Measurements from ENCODE around the gene HOXD1. TPM values are rescaled to one million over a fixed set of nuclear protein-coding genes. Genes with fewer than 3 reads are reported as not detected.

HOXD1 gene
- total RNA-seq, 1 experiment from 2014 or later: not detected

- Histone ChIP-seq H3K9ac (ENCODE audit: extremely low read depth, insufficient read length, low read length) (no peak overlapping the region), H3K18ac (ENCODE audit: insufficient read length, low read depth, low read length) (no peak overlapping the region), H2BK20ac (ENCODE audit: low read depth, low read length, poor library complexity, severe bottlenecking) (no peak overlapping the region), H2BK15ac (ENCODE audit: low read depth, low read length) (no peak overlapping the region), H3K27me3 (ENCODE audit: insufficient read depth, low read length) (peaks cover 100% of the 10 kb centered on the region), H3K4me1 (ENCODE audit: insufficient read depth, low read length) (no peaks in the 10 kb centered on the region), H3K23ac (ENCODE audit: insufficient read length, low read depth, low read length) (no peak overlapping the region), H2AFZ (ENCODE audit: low read length) (no peak overlapping the region), H2AK5ac (ENCODE audit: insufficient read length, low read length) (no peak overlapping the region), H2BK12ac (ENCODE audit: insufficient read length, low read depth, low read length) (no peak overlapping the region), H3K23me2 (ENCODE audit: insufficient read length, low read depth, low read length, poor library complexity, severe bottlenecking) (no peaks in the 10 kb centered on the region), H3K14ac (ENCODE audit: insufficient read depth, low read length) (no peak overlapping the region), H3K27ac (ENCODE audit: insufficient read length, low read depth, low read length) (no peak overlapping the region), H3K56ac (ENCODE audit: insufficient read length, low read depth, low read length) (no peak overlapping the region), H2BK5ac (ENCODE audit: insufficient read length, low read length) (no peak overlapping the region), H4K5ac (ENCODE audit: insufficient read length, low read depth, low read length) (no peak overlapping the region), H3K9me3 (ENCODE audit: control insufficient read depth, low read depth, low read length) (no peaks in the 10 kb centered on the region), H3K4ac (ENCODE audit: low read depth, low read length) (no peak overlapping the region), H3K4me2 (ENCODE audit: insufficient read depth, insufficient read length, low read length) (no peak overlapping the region), H4K8ac (replicated peaks; ENCODE audit: insufficient read length, low read depth, low read length) (no peak overlapping the region), H3T11ph (ENCODE audit: low read length) (no peak overlapping the region), H4K91ac (ENCODE audit: insufficient read length, low read depth, low read length) (no peak overlapping the region), H3K79me2 (ENCODE audit: insufficient read depth, low read length) (no peaks in the 10 kb centered on the region), H4K20me1 (ENCODE audit: control insufficient read depth, insufficient read depth, insufficient read length) (no peaks in the 10 kb centered on the region), H3K79me1 (ENCODE audit: insufficient read depth, low read depth, low read length, poor library complexity, severe bottlenecking) (no peaks in the 10 kb centered on the region), H2BK120ac (ENCODE audit: low read depth, low read length, poor library complexity, severe bottlenecking) (no peak overlapping the region)
- no peak for TF ChIP-seq CTCF (conservative IDR thresholded peaks at IDR 0.05)
- Mint-ChIP-seq H3K4me1 (peaks cover 35 to 47% of the 10 kb centered on the region in 2 experiments), H3K9me3 (peaks cover 3 to 18% of the 10 kb centered on the region in 2 experiments), H3K27ac (no peak overlapping the region; a peak in 1 of 7 replicates), H3K4me3 (no peak overlapping the region), H3K36me3 (ENCODE audit: insufficient read depth in 1 of 3, low read depth in 3 of 3) (peaks cover 0 to 6% (median 0%) of the 10 kb centered on the region in 3 experiments; a peak in 2 of 7 replicates), H3K27me3 (ENCODE audit: low read depth) (peaks cover 100% of the 10 kb centered on the region)
- DNase-seq: no peak
- no CpG with 5 or more reads among the region's 7 CpGs for WGBS (ENCODE audit: extremely low coverage, insufficient read length, low lambda C conversion rate)
Measured at GRCh38 chr2:176173567-176174381, 14.7 kb upstream of the HOXD1 start.
